SK-N-SH treated with all-trans-retinoic acid at 6 μM for 48 hours (cell line): ENCODE data around the gene CPS1.

Experiments
- ARNTL ChIP-seq: fragments of 450-650 bp; formaldehyde crosslinking; IDR thresholded peaks from 2 replicates; pipeline ENCODE4 v1.5.0; 2020; ENCODE audit warnings: low read depth, mild to moderate bottlenecking, moderate library complexity, borderline replicate concordance
- PATZ1 ChIP-seq: fragments of 250-450 bp; sonication (Bioruptor Pico); IDR thresholded peaks from 2 replicates; pipeline ENCODE4 v1.8.0; 2020; ENCODE audit warnings: mild to moderate bottlenecking, moderate library complexity, borderline replicate concordance
- RARB ChIP-seq: fragments of 250-450 bp; sonication (Bioruptor Pico); IDR thresholded peaks from 2 replicates; pipeline ENCODE4 v1.8.0; 2021; ENCODE audit warnings: mild to moderate bottlenecking, moderate library complexity
- ZC3H10 ChIP-seq: fragments of 250-450 bp; sonication (Bioruptor Pico); IDR thresholded peaks from 2 replicates; pipeline ENCODE4 v1.5.1; 2021; ENCODE audit warnings: mild to moderate bottlenecking, moderate library complexity

GRCh38 chr2:210539035-210539434, 17.4 kb upstream of the CPS1 start:
- no peak for TF ChIP-seq RARB
- no peak for TF ChIP-seq ARNTL (CRISPR knock-in tag)
- no peak for TF ChIP-seq ZC3H10 (CRISPR knock-in tag)
- no peak for TF ChIP-seq PATZ1 (CRISPR knock-in tag)
